CD4-positive, alpha-beta T cell treated with Interleukin-6 at 100 ng/mL for 8 hours (primary cell): Measurements from ENCODE around the gene HOXD4.

ENCODE experiments used
- DNase-seq: peaks from one replicate; pipeline ENCODE4 v3.0.0-alpha.2; 2020; ENCODE audit warnings: mixed read lengths, low spot score

Gene HOXD4

DNA sequence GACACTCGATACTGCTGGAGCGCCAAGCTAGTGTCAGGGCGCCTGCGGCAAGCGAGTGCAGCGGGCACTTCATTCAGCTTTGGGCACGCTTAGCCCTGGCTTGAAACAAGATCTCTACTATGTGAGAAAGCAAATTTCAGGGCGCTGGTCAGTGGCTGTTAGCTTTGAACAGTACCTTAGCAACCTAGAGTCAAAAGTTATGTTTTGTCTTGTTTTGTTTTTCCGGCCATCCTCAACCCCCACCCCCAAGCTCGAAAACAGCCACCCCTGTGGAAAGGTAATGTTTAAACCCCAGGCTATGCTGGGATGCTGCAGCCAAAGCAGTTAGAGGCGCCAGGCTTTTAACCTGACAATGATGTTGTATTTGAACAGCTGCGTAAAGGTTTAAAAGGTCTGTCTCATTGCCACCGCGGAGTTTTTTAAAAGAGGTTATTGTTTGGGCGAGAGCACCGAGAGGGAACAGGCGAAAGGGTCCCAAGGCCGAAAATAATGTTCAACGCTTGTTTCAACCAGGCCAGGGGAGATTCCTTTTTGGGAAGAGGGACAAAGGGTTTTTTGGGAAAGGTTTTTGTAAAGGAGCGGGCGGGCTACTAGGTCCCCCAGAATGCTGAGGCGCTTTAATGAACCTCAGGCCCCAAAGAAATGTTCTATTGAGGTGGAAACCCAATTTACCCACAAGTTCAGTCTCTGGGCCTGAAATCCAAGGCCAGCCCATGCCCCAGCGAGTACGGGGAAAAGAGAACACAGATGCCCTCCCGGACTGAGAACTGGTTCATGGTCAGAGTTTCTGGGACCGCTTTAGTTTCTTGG lies 37.0 kb upstream of the HOXD4 start:
- no peak for DNase-seq

DNA sequence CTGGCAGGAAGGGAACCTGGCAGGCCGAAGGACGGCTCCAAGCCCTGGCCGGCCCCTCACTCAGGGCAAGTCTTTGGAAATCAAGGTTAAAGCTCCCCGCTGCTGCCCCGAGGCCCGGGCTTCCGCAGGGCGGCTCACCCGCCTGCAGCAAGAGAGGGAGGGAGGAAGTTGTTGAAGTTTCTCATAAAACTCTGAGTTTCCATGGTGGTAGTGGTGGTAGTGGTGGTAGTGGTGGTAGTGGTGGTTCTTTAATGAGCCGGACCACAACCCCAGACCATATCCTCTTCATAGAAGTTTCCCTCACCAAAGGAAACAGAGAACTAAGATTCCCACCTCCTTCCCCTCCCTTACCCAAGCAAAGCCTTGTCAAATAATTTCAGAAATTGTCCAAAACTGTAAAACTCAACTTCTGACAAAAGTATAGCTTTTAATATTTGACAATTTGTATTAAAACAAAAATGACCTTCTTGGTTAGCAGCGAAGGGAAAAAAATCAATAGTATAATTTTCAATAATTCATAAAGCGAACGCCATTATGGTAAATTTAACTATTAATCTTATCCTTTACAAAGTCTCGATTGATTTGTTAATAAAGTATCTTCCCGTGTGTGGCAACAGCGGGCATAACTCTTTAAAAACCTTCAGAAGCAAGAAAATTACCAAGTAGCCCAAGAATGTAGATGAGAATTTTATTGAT lies 36.3 kb upstream of the HOXD4 start:
- DNase-seq: no peak

- no peak for DNase-seq
Measured at GRCh38 chr2:176115883-176116813, 35.2 kb upstream of the HOXD4 start, which contains the start of gene HOXD10. HOXD10 (plus strand) TSS chr2:176116778; CDS start chr2:176116834, 56 bp downstream.

DNA sequence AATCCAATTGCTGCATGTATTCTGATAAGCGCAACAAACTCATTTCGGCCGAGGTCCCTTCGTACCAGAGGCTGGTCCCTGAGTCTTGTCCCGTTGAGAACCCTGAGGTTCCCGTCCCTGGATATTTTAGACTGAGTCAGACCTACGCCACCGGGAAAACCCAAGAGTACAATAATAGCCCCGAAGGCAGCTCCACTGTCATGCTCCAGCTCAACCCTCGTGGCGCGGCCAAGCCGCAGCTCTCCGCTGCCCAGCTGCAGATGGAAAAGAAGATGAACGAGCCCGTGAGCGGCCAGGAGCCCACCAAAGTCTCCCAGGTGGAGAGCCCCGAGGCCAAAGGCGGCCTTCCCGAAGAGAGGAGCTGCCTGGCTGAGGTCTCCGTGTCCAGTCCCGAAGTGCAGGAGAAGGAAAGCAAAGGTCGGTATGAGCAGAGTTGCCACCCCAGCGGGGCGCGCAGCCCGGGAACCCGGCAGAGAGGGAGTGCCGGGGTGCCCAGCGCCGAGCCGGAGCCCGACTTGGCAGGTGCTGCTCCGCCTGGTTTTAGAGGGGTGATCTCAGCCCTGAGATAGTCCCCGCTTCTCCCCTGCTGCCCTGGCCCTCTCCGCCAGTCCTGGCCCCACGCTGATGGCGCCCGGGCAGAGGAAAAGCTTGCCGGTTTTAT lies 34.1 kb upstream of the HOXD4 start:
- DNase-seq: no peak

DNA sequence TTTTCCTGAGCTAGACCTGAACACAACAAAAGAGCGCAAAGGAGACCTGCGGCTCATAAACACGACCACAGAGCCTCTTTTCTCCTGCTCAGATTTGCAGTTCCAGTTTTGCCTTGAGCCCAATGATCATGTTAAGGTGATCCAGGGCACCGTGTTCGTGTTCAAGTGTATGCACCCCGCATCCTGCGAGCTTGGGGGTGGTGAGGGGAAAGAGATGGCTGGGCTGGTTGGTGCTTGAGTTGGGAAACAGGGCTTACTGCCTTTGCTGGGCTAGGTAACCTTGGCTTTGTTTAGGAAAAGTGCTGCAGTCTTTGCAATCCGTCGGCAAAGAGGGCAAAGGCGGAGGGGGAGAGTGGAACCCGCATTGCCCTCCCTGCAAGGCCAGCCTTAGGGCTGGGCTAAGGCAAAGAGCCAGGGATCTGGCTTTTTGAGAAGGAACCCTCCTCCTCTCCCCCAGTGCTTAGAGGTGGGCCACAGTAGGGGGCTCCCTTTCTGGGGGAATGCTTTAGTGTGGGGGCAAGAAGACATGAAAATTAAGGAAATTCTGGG lies 33.5 kb upstream of the HOXD4 start:
- DNase-seq: no peak

- no peak for DNase-seq
Measured at GRCh38 chr2:176118601-176119339, 32.6 kb upstream of the HOXD4 start.

DNA sequence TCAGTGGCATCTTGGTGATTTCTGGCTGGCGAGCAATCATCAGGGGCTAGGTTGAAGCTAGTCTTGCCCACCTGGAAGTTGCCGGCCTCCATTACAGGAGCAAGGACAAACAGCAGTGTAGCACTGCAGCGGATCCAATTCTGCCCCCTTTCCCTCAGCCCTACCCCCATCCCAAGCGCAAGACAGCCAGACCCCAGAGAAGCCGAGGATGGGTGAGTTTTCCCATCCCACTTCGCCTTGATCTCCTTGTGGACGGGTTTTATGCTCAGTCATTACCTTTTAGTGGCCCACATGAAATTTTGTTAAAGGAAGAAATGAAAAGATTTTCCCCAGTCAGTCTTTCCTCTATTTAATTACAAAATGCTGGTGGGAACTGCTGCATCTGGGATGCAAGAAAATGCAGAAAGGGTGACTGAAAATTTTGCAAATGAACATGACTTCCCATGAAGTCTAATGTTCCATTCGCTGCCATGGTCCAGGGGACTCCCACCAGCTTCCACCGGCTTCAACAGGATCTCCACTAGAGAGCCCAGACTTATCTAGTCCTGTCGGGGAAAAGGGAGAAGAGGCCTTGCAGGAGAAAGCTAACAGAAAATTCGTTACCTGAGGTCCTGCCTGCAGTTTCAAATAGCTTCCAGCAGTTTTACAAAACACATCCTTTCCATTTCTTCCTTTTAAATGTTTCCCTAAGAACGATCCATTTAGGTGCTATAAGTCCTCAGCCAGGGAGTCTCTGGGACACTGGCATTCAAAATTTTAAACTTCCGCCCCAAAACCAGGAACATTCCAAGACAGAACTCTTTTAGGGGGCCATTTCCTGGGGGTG lies 30.8 kb upstream of the HOXD4 start:
- no peak for DNase-seq

DNA sequence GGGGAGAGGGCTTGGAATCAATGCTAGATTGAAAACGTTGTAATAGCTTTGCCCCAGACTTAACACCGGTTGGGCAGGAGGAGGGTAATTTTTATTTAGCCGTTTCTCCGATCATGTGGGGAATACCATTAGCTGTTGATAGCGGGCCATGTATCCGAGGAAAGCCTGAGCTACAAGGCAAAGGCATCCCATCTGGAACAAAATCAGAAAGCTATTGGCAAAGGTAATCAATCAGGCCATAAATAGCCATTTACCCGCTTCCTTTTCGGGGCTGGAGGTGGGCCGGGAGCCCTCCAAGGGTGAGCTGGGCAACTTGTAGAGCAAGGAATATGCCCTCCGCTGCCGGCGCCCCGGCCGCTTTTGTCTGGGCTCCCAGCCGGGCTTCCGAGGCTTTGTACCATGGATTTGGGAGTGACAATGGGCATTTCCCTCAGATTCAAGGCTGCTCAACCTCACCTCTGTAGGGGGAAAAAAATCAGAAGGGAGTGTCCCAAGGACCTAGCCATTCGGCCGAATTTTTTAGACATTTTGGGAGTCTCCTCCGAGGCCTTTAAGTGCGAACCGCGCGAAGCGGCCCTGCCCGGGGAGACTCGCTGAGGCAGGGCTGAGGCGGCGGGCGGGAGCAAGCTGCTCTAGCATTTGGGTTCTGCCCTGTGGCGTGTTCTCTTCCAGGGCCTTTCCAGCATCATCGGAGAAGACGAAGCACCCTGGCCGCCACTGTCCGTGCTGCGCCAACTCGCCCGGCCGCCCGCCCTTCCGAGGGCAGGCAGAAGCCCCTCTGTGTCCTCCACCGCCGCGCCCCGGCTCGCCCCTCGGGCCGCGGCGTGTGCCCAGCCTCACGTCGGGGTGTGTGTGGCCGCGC lies 29.9 kb upstream of the HOXD4 start:
- DNase-seq: no peak

- DNase-seq: no peak
Measured at GRCh38 chr2:176122052-176122682, 29.2 kb upstream of the HOXD4 start.

DNA sequence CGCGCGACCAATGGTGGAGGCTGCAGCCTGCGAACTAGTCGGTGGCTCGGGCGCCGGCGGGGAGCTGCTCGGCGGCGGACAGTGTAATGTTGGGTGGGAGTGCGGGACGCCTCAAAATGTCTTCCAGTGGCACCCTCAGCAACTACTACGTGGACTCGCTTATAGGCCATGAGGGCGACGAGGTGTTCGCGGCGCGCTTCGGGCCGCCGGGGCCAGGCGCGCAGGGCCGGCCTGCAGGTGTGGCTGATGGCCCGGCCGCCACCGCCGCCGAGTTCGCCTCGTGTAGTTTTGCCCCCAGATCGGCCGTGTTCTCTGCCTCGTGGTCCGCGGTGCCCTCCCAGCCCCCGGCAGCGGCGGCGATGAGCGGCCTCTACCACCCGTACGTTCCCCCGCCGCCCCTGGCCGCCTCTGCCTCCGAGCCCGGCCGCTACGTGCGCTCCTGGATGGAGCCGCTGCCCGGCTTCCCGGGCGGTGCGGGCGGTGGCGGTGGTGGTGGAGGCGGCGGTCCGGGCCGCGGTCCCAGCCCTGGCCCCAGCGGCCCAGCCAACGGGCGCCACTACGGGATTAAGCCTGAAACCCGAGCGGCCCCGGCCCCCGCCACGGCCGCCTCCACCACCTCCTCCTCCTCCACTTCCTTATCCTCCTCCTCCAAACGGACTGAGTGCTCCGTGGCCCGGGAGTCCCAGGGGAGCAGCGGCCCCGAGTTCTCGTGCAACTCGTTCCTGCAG lies 28.5 kb upstream of the HOXD4 start, which contains the start of gene HOXD9:
TSS of gene HOXD9 (plus strand) at position 37 of the 728 bp plus-strand sequence. CDS start at position 87, 50 bp downstream.
- DNase-seq: no peak

DNA sequence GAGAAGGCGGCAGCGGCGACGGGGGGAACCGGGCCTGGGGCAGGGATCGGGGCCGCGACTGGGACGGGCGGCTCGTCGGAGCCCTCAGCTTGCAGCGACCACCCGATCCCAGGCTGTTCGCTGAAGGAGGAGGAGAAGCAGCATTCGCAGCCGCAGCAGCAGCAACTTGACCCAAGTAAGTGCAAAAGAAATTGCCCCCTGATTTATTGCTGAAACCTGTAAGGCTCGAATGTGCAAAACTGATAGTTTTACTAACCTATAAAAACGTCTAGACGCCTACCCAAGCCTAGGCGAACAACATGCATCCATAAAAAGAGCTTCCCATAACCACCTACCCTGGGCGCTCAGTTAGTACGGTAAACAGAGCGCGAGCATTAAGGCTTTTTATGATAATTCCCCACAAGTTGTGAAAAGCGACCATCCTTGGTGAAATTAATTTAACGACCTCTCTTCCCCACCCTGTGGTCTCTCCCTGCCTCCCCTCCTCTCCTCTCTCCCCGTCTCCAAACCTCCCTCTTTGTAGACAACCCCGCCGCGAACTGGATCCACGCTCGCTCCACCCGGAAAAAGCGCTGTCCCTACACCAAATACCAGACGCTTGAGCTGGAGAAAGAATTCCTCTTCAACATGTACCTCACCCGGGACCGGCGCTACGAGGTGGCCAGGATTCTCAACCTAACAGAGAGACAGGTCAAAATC lies 27.8 kb upstream of the HOXD4 start:
- no peak for DNase-seq

- no peak for DNase-seq
Measured at GRCh38 chr2:176124110-176124946, 27.0 kb upstream of the HOXD4 start.

- DNase-seq: no peak
Measured at GRCh38 chr2:176124947-176125771, 26.2 kb upstream of the HOXD4 start.

DNA sequence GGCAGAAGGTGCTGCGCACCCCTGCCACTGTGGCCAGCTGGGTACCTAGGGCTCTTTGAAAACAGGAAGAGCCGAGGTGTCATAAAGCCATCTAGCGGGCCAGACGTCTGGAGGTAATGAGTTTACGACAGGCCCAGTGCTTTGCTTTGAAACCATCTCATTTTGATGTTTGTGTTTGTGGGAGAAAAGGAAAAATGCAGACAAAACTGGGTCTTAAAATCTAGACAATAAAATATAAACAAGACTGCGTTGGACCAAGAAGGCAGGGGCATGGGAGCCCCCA lies 25.6 kb upstream of the HOXD4 start:
- no peak for DNase-seq
